Articular chondrocyte of knee joint (primary cell): ENCODE results near the gene MCRIP1. TPM values are rescaled to one million over a fixed set of nuclear protein-coding genes. Genes with fewer than 3 reads are reported as not detected.

Experiments used
- total RNA-seq: library from RNA; depleted of rRNA; stranded (reverse); fragments of >200 nt; gene quantifications from 2 replicates; pipeline ENCODE4 v1.2.3, GENCODE V29; 2012

The MCRIP1 gene
- total RNA-seq: 74.4 and 76.3 TPM in 2 replicates

GRCh38 chr17:81833160-81833920 is at the start of gene MCRIP1:
Gene MCRIP1, minus strand, starts transcription at chr17:81833291. Its CDS starts 8,785 bp downstream, at chr17:81824506.

GRCh38 chr17:81870981-81871386 is 37.9 kb upstream of the MCRIP1 start, which contains the start of gene ARHGDIA:
Gene ARHGDIA, minus strand, starts transcription at chr17:81871337. Its CDS starts 1,407 bp downstream, at chr17:81869930.

GRCh38 chr17:81859906-81860755 is 27.0 kb upstream of the MCRIP1 start, which contains the start of gene P4HB:
Gene P4HB, minus strand, starts transcription at chr17:81860535. Its CDS starts 64 bp downstream, at chr17:81860471.

GRCh38 chr17:81834831-81835267 is 1.8 kb upstream of the MCRIP1 start, which contains the start of gene PPP1R27:
Gene PPP1R27, minus strand, starts transcription at chr17:81835050. Its CDS starts 97 bp downstream, at chr17:81834953.

GRCh38 chr17:81803728-81804558 is 29.1 kb downstream of the MCRIP1 start, which contains the start of gene GCGR:
Gene GCGR, plus strand, starts transcription at chr17:81804150. Its CDS starts 4,869 bp downstream, at chr17:81809019.

Other genes starting within 250 kb of the MCRIP1 start
- 64.6 and 78.3 TPM in 2 replicates for gene NPLOC4, start 196.2 kb downstream of the MCRIP1 start, total RNA-seq
- 2.9 and 4.3 TPM in 2 replicates for gene TSPAN10, start 196.1 kb downstream of the MCRIP1 start, total RNA-seq
- 0.54 and 0.65 TPM in 2 replicates for gene PDE6G, start 176.7 kb downstream of the MCRIP1 start, total RNA-seq
- 14.4 and 16.1 TPM in 2 replicates for gene OXLD1, start 166.7 kb downstream of the MCRIP1 start, total RNA-seq
- gene CCDC137, start 166.6 kb downstream of the MCRIP1 start, total RNA-seq: 7.2 and 7.4 TPM in 2 replicates
- gene ARL16, start 149.5 kb downstream of the MCRIP1 start, total RNA-seq: 27.1 and 29.9 TPM in 2 replicates
- gene HGS, start 149.3 kb downstream of the MCRIP1 start, total RNA-seq: 69.5 and 83.4 TPM in 2 replicates
- 15.7 and 17.6 TPM in 2 replicates for gene MRPL12, start 129.9 kb downstream of the MCRIP1 start, total RNA-seq
- gene SLC25A10, start 121.0 kb downstream of the MCRIP1 start, total RNA-seq: 8.9 and 10.2 TPM in 2 replicates
- not detected in 2 replicates for gene GCGR, start 29.1 kb downstream of the MCRIP1 start, total RNA-seq
- gene PPP1R27, start 1.8 kb upstream of the MCRIP1 start, total RNA-seq: not detected in 2 replicates
- gene P4HB, start 27.2 kb upstream of the MCRIP1 start, total RNA-seq: 1,029 and 1,052 TPM in 2 replicates
- 101 and 134 TPM in 2 replicates for gene ARHGDIA, start 38.0 kb upstream of the MCRIP1 start, total RNA-seq
- 73.4 and 74.3 TPM in 2 replicates for gene ALYREF, start 58.3 kb upstream of the MCRIP1 start, total RNA-seq
- gene ANAPC11, start 58.4 kb upstream of the MCRIP1 start, total RNA-seq: 121 and 124 TPM in 2 replicates
- 0.13 and 0.43 TPM in 2 replicates for gene NPB, start 68.9 kb upstream of the MCRIP1 start, total RNA-seq
- 29.8 and 32.8 TPM in 2 replicates for gene PCYT2, start 78.1 kb upstream of the MCRIP1 start, total RNA-seq
- 15.4 and 15.7 TPM in 2 replicates for gene SIRT7, start 84.9 kb upstream of the MCRIP1 start, total RNA-seq
- gene MAFG, start 94.4 kb upstream of the MCRIP1 start, total RNA-seq: 12.9 and 14.5 TPM in 2 replicates
- gene PYCR1, start 104.0 kb upstream of the MCRIP1 start, total RNA-seq: 64.2 and 98.0 TPM in 2 replicates
- not detected in 2 replicates for gene MYADML2, start 113.9 kb upstream of the MCRIP1 start, total RNA-seq
- gene NOTUM, start 127.9 kb upstream of the MCRIP1 start, total RNA-seq: not detected in 2 replicates
- 18.8 and 22.2 TPM in 2 replicates for gene ASPSCR1, start 144.3 kb upstream of the MCRIP1 start, total RNA-seq
- gene CENPX, start 189.6 kb upstream of the MCRIP1 start, total RNA-seq: 17.1 and 25.3 TPM in 2 replicates
- gene LRRC45, start 190.0 kb upstream of the MCRIP1 start, total RNA-seq: 7.5 and 7.7 TPM in 2 replicates
- 2.1 and 7.1 TPM in 2 replicates for gene RAC3, start 198.4 kb upstream of the MCRIP1 start, total RNA-seq
- 31.0 and 31.9 TPM in 2 replicates for gene DCXR, start 204.4 kb upstream of the MCRIP1 start, total RNA-seq
- gene RFNG, start 218.5 kb upstream of the MCRIP1 start, total RNA-seq: 33.5 and 43.4 TPM in 2 replicates
- 70.8 and 78.7 TPM in 2 replicates for gene GPS1, start 218.6 kb upstream of the MCRIP1 start, total RNA-seq
- gene DUS1L, start 232.5 kb upstream of the MCRIP1 start, total RNA-seq: 22.8 and 35.9 TPM in 2 replicates